ENCODE measurements around the gene HPS1.

The HPS1 gene

GRCh38 chr10:98424295-98425254, 22.2 kb downstream of the HPS1 start:
- no peak overlapping the region for H3K27ac ChIP-seq (ENCODE audit: low read depth, low read length)
- H3K4me3 ChIP-seq (ENCODE audit: low read length) = no peak overlapping the region
- no peaks in the 10 kb centered on the region for H3K9me3 ChIP-seq (ENCODE audit: control insufficient read depth, insufficient read depth, low read length)
- no peaks in the 10 kb centered on the region for H3K9me2 ChIP-seq (replicated peaks; ENCODE audit: control insufficient read depth, low read length)
- no peak for TF ChIP-seq CTCF (IDR thresholded peaks at IDR 0.05; ENCODE audit: low read depth, low read length, poor library complexity, severe bottlenecking)
- no peak for TF ChIP-seq EZH2phosphoT487 (IDR thresholded peaks at IDR 0.05; ENCODE audit: borderline replicate concordance, low read length)
- H3K4me1 ChIP-seq (ENCODE audit: control insufficient read depth, low read length) = no peaks in the 10 kb centered on the region
- no peaks in the 10 kb centered on the region for H3K27me3 ChIP-seq (ENCODE audit: control insufficient read depth, low read length)
- H3F3A ChIP-seq (ENCODE audit: control insufficient read depth, insufficient read depth) = no peaks in the 10 kb centered on the region
- no peaks in the 10 kb centered on the region for H3K79me2 ChIP-seq (ENCODE audit: control insufficient read depth, low read length)
- peaks cover 7% of the 10 kb centered on the region; the same call in 1 of the 2 replicates for H3K36me3 ChIP-seq (ENCODE audit: control insufficient read depth, low read length)
- H4K20me1 ChIP-seq (ENCODE audit: control insufficient read depth, insufficient read depth, low read depth, low read length) = no peaks in the 10 kb centered on the region
- H3K4me2 ChIP-seq (ENCODE audit: low read length) = no peak overlapping the region

GRCh38 chr10:98423691-98424120, 23.0 kb downstream of the HPS1 start:
- Histone ChIP-seq H4K20me1 (ENCODE audit: control insufficient read depth, insufficient read depth, low read depth, low read length) (no peaks in the 10 kb centered on the region), H3K4me3 (ENCODE audit: low read length) (no peak overlapping the region), H3K27ac (ENCODE audit: low read depth, low read length) (no peak overlapping the region), H3F3A (ENCODE audit: control insufficient read depth, insufficient read depth) (no peaks in the 10 kb centered on the region), H3K4me1 (ENCODE audit: control insufficient read depth, low read length) (no peaks in the 10 kb centered on the region), H3K9me3 (ENCODE audit: control insufficient read depth, insufficient read depth, low read length) (no peaks in the 10 kb centered on the region), H3K9me2 (replicated peaks; ENCODE audit: control insufficient read depth, low read length) (no peaks in the 10 kb centered on the region), H3K27me3 (ENCODE audit: control insufficient read depth, low read length) (no peaks in the 10 kb centered on the region), H3K4me2 (ENCODE audit: low read length) (no peak overlapping the region), H3K36me3 (ENCODE audit: control insufficient read depth, low read length) (peaks cover 10% of the 10 kb centered on the region; the same call in 1 of the 2 replicates), H3K79me2 (ENCODE audit: control insufficient read depth, low read length) (no peaks in the 10 kb centered on the region)
- TF ChIP-seq EZH2phosphoT487 (IDR thresholded peaks at IDR 0.05; ENCODE audit: borderline replicate concordance, low read length) (no peak), CTCF (IDR thresholded peaks at IDR 0.05; ENCODE audit: low read depth, low read length, poor library complexity, severe bottlenecking) (no peak)

- no peak overlapping the region for H3K27ac ChIP-seq (ENCODE audit: low read depth, low read length)
- H3K4me2 ChIP-seq (ENCODE audit: low read length) = no peak overlapping the region
- H3K27me3 ChIP-seq (ENCODE audit: control insufficient read depth, low read length) = no peaks in the 10 kb centered on the region
- H3K9me2 ChIP-seq (replicated peaks; ENCODE audit: control insufficient read depth, low read length) = no peaks in the 10 kb centered on the region
- H3K36me3 ChIP-seq (ENCODE audit: control insufficient read depth, low read length) = peaks cover 6% of the 10 kb centered on the region; the same call in 1 of the 2 replicates
- TF ChIP-seq EZH2phosphoT487 (IDR thresholded peaks at IDR 0.05; ENCODE audit: borderline replicate concordance, low read length) (no peak), CTCF (IDR thresholded peaks at IDR 0.05; ENCODE audit: low read depth, low read length, poor library complexity, severe bottlenecking) (no peak)
- H4K20me1 ChIP-seq (ENCODE audit: control insufficient read depth, insufficient read depth, low read depth, low read length) = no peaks in the 10 kb centered on the region
- no peaks in the 10 kb centered on the region for H3K9me3 ChIP-seq (ENCODE audit: control insufficient read depth, insufficient read depth, low read length)
- H3K4me3 ChIP-seq (ENCODE audit: low read length) = no peak overlapping the region
- H3K79me2 ChIP-seq (ENCODE audit: control insufficient read depth, low read length) = no peaks in the 10 kb centered on the region
- H3F3A ChIP-seq (ENCODE audit: control insufficient read depth, insufficient read depth) = no peaks in the 10 kb centered on the region
- H3K4me1 ChIP-seq (ENCODE audit: control insufficient read depth, low read length) = no peaks in the 10 kb centered on the region
Observed at GRCh38 chr10:98422182-98422581, 24.6 kb downstream of the HPS1 start.

Data from DOHH2 (cell line).